ENCODE results near the gene PI4K2A. TPM values are rescaled to one million over a fixed set of nuclear protein-coding genes. Genes with fewer than 3 reads are reported as not detected.

PI4K2A gene
- total and polyA plus RNA-seq, 2 experiments from 2014 or later, result 16.6 to 28.7 TPM

DNA sequence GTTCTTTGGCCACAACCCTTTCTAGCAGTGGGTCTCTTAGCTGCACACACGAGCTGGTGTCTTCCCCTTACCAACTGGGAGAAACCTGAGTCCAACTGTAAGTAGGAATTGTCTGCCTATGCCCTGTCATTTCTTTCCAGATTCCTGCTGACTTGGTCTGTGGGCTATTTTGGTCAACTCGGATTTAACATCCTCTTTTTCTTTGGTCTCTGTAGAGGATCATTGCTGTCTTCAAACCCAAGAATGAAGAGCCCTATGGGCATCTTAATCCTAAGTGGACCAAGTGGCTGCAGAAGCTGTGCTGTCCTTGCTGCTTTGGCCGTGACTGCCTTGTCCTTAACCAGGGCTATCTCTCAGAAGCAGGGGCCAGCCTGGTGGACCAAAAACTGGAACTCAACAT, 10.3 kb downstream of the PI4K2A start:
- in situ Hi-C loops (cut with MboI), result no loop called here

GRCh38 chr10:97651773-97652172, 11.3 kb downstream of the PI4K2A start:
- TF ChIP-seq EZH2phosphoT487 (IDR thresholded peaks at IDR 0.05; ENCODE audit: insufficient read depth, low read depth) (no peak), EZH2 (IDR thresholded peaks at IDR 0.05; ENCODE audit: insufficient read depth, poor library complexity, severe bottlenecking) (no peak)
- DNase-seq, result no peak
- H3K27ac ChIP-seq, result no peak overlapping the region

More for the DNA sequence above, 10.3 kb downstream of the PI4K2A start:
- Histone ChIP-seq H2AFZ (no peak overlapping the region), H3K9me2 (ENCODE audit: insufficient read depth) (no peaks in the 10 kb centered on the region), H3K27me3 (replicated peaks; ENCODE audit: insufficient read depth) (no peaks in the 10 kb centered on the region), H3F3A (ENCODE audit: insufficient read depth) (peaks cover 49% of the 10 kb centered on the region), H3K9ac (no peak overlapping the region), H3K4me1 (ENCODE audit: insufficient read depth) (peaks cover 34% of the 10 kb centered on the region), H3K9me3 (ENCODE audit: low read depth) (no peaks in the 10 kb centered on the region), H3K79me2 (ENCODE audit: insufficient read depth) (peaks cover 91% of the 10 kb centered on the region), H3K4me3 (no peak overlapping the region), H4K20me1 (ENCODE audit: insufficient read depth) (no peaks in the 10 kb centered on the region), H3K27ac (peak overlapping the region; percentile 87), H3K4me2 (ENCODE audit: unreplicated experiment) (no peak overlapping the region), H3K36me3 (ENCODE audit: low read depth) (peaks cover 33% of the 10 kb centered on the region)
- no peak for DNase-seq
- WGBS, 2 experiments (ENCODE audit: low coverage in 1 of 2, low lambda C conversion rate in 2 of 2, missing lambda C conversion rate in 2 of 2), result 95 to 98% methylated on average over 3 of the region's 3 CpGs
- TF ChIP-seq EZH2 (IDR thresholded peaks at IDR 0.05; ENCODE audit: insufficient read depth, poor library complexity, severe bottlenecking) (no peak), EZH2phosphoT487 (IDR thresholded peaks at IDR 0.05; ENCODE audit: insufficient read depth, low read depth) (no peak)

DNA sequence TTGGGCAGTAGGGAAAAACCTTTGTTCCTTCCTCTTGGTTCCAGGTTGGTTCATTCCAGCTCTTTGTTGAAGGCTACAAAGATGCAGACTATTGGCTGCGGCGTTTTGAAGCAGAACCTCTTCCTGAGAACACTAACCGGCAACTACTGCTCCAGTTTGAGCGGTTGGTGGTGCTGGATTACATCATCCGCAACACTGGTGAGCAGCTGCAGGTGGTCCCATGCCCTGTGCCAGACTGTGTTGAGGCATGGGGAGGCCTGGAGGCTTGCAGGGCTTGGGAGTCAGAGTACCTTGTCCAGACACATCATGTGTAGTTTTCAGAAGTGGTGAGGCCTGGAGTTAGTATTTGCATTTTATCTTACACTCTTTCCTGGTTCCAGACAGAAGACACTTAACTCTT, 16.3 kb downstream of the PI4K2A start:
- Histone ChIP-seq H2AFZ (no peak overlapping the region), H4K20me1 (ENCODE audit: insufficient read depth) (no peaks in the 10 kb centered on the region), H3K4me3 (no peak overlapping the region), H3K36me3 (ENCODE audit: low read depth) (peaks cover 37% of the 10 kb centered on the region), H3K4me1 (ENCODE audit: insufficient read depth) (peaks cover 6% of the 10 kb centered on the region), H3K27me3 (replicated peaks; ENCODE audit: insufficient read depth) (no peaks in the 10 kb centered on the region), H3K79me2 (ENCODE audit: insufficient read depth) (peaks cover 51% of the 10 kb centered on the region), H3K9me3 (ENCODE audit: low read depth) (no peaks in the 10 kb centered on the region), H3K27ac (no peak overlapping the region), H3F3A (ENCODE audit: insufficient read depth) (peaks cover 12% of the 10 kb centered on the region), H3K9ac (no peak overlapping the region), H3K4me2 (ENCODE audit: unreplicated experiment) (no peak overlapping the region), H3K9me2 (ENCODE audit: insufficient read depth) (no peaks in the 10 kb centered on the region)
- no peak for TF ChIP-seq EZH2phosphoT487 (IDR thresholded peaks at IDR 0.05; ENCODE audit: insufficient read depth, low read depth)
- no peak for DNase-seq
- in situ Hi-C loops (cut with MboI), result no loop called here
- WGBS, 2 experiments (ENCODE audit: low coverage in 1 of 2, low lambda C conversion rate in 2 of 2, missing lambda C conversion rate in 2 of 2), result 92 to 93% methylated on average over 5 of the region's 5 CpGs

More at GRCh38 chr10:97651773-97652172, 11.3 kb downstream of the PI4K2A start:
- Histone ChIP-seq H3K79me2 (ENCODE audit: insufficient read depth) (peaks cover 85% of the 10 kb centered on the region), H3K9ac (no peak overlapping the region), H3K36me3 (ENCODE audit: low read depth) (peaks cover 33% of the 10 kb centered on the region), H2AFZ (no peak overlapping the region), H3F3A (ENCODE audit: insufficient read depth) (peaks cover 49% of the 10 kb centered on the region), H3K4me3 (no peak overlapping the region), H3K4me2 (ENCODE audit: unreplicated experiment) (no peak overlapping the region), H4K20me1 (ENCODE audit: insufficient read depth) (no peaks in the 10 kb centered on the region), H3K27me3 (replicated peaks; ENCODE audit: insufficient read depth) (no peaks in the 10 kb centered on the region), H3K9me3 (ENCODE audit: low read depth) (no peaks in the 10 kb centered on the region), H3K9me2 (ENCODE audit: insufficient read depth) (no peaks in the 10 kb centered on the region), H3K4me1 (ENCODE audit: insufficient read depth) (peaks cover 34% of the 10 kb centered on the region)
- 91 to 95% methylated on average over 3 of the region's 3 CpGs for WGBS, 2 experiments (ENCODE audit: low coverage in 1 of 2, low lambda C conversion rate in 2 of 2, missing lambda C conversion rate in 2 of 2)
- in situ Hi-C loops (cut with MboI), result no loop called here

GRCh38 chr10:97659589-97659988, 19.1 kb downstream of the PI4K2A start:
- no peak overlapping the region for H2AFZ ChIP-seq
- H3K4me3 ChIP-seq, result no peak overlapping the region
- H3K27ac ChIP-seq, result peak overlapping the region; percentile 46
- DNase-seq, result peak; percentile 58
- TF ChIP-seq EZH2 (IDR thresholded peaks at IDR 0.05; ENCODE audit: insufficient read depth, poor library complexity, severe bottlenecking) (no peak), EZH2phosphoT487 (IDR thresholded peaks at IDR 0.05; ENCODE audit: insufficient read depth, low read depth) (no peak)
- H4K20me1 ChIP-seq (ENCODE audit: insufficient read depth), result no peaks in the 10 kb centered on the region
- H3K36me3 ChIP-seq (ENCODE audit: low read depth), result peaks cover 36% of the 10 kb centered on the region
- WGBS, 2 experiments (ENCODE audit: low coverage in 1 of 2, low lambda C conversion rate in 2 of 2, missing lambda C conversion rate in 2 of 2), result 10 to 13% methylated on average over 1 of the region's 1 CpG
- in situ Hi-C loops (cut with MboI), result no loop called here
- peak overlapping the region; percentile 39 for H3K9ac ChIP-seq
- no peaks in the 10 kb centered on the region for H3K9me2 ChIP-seq (ENCODE audit: insufficient read depth)
- H3K79me2 ChIP-seq (ENCODE audit: insufficient read depth), result peaks cover 39% of the 10 kb centered on the region
- H3K9me3 ChIP-seq (ENCODE audit: low read depth), result no peaks in the 10 kb centered on the region
- H3K4me2 ChIP-seq (ENCODE audit: unreplicated experiment), result no peak overlapping the region
- peaks cover 6% of the 10 kb centered on the region for H3K4me1 ChIP-seq (ENCODE audit: insufficient read depth)
- H3F3A ChIP-seq (ENCODE audit: insufficient read depth), result peaks cover 11% of the 10 kb centered on the region
- H3K27me3 ChIP-seq (replicated peaks; ENCODE audit: insufficient read depth), result no peaks in the 10 kb centered on the region
